ENCODE data around the gene ISY1.

Gene ISY1

DNA sequence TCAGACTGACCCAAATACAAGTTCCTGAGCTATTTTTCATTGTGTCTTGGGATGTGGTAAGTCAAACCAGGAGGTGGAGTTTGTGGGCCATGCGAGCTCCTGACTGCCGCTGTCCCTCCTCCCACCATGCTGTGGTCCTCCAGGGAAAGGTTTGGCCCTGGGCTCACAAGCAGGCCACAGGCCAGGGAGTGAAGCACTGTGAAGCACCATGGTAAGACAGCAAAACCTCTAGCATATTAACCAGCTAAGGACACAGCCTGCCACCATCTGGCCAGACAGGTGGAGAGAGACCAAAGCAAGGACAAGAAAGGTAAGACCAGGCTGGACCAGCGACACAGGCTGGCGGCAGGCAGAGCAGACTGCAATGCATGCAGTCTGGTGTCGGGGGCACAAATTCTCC lies 54.5 kb downstream of the ISY1 start:
- ChIA-PET POLR2A (no interaction called here), CTCF (interaction anchor here (0.7 to 2.0 kb wide), 3 partner anchors 53 to 136 kb away, joined by 3 to 5 read pairs (median 3); no protein-coding TSS in a partner anchor)
- TF ChIP-seq, protein P1, sequence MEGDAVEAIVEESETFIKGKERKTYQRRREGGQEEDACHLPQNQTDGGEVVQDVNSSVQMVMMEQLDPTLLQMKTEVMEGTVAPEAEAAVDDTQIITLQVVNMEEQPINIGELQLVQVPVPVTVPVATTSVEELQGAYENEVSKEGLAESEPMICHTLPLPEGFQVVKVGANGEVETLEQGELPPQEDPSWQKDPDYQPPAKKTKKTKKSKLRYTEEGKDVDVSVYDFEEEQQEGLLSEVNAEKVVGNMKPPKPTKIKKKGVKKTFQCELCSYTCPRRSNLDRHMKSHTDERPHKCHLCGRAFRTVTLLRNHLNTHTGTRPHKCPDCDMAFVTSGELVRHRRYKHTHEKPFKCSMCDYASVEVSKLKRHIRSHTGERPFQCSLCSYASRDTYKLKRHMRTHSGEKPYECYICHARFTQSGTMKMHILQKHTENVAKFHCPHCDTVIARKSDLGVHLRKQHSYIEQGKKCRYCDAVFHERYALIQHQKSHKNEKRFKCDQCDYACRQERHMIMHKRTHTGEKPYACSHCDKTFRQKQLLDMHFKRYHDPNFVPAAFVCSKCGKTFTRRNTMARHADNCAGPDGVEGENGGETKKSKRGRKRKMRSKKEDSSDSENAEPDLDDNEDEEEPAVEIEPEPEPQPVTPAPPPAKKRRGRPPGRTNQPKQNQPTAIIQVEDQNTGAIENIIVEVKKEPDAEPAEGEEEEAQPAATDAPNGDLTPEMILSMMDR (IDR thresholded peaks at IDR 0.05; ENCODE audit: control extremely low read depth, extremely low read depth, low read depth, missing control alignments): peak; percentile 27
- no peak for DNase-seq (ENCODE audit: extremely low spot score)

DNA sequence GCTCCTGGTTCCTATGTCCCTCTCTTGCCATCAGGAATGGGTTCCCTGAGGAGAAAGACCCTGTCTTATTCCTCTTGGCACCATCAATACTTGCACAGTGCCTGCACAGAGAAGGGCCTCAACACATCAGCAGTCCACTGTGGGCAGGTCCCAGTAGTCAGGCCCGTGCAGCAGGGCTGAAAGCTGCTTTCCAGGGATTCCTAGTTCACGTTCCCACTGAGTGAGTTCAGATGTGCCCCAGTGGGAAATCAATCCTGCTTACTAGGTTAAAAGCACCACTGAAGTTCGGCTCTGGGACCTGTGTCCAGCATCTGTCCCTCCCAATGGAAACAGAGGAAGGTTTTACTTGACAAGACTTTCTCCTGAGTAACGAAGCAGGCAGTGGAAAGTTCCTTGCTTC lies 55.0 kb downstream of the ISY1 start:
- ChIA-PET POLR2A (no interaction called here), CTCF (interaction anchor here (0.7 to 2.0 kb wide), 3 partner anchors 52 to 136 kb away, joined by 3 to 5 read pairs (median 3); no protein-coding TSS in a partner anchor)
- TF ChIP-seq, protein P1 (IDR thresholded peaks at IDR 0.05; ENCODE audit: control extremely low read depth, extremely low read depth, low read depth, missing control alignments): no peak
- no peak for DNase-seq (ENCODE audit: extremely low spot score)

DNA sequence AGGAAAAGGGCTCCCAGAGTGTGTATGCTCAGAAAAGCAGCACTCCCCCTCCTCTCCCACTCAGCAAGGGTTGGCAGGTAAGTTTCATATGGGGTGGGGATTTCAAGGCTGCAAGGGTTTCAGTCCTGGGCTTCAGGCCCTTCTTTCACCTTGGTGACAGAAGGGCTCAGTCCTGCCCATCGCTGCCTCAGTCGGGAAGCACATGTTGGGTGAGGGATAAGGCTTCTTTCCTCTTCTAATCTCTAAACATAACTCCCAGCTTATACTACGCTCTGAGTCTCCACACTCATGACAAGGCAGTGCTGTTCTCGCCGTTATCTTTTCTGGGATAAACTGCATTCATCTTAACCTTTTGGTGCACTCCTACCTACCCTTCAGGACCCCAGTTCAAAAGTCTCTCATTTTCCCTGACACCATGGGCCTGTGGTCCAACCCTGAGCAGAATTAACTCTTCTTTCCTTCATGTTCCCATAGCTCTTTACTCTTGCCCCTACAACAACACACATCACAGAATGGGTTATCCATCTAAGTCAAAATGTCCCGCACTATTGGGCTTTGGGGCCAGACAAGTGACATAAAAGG lies 56.3 kb downstream of the ISY1 start:
- DNase-seq (ENCODE audit: extremely low spot score): no peak
- TF ChIP-seq, protein P1 (IDR thresholded peaks at IDR 0.05; ENCODE audit: control extremely low read depth, extremely low read depth, low read depth, missing control alignments): no peak
- ChIA-PET POLR2A (no interaction called here), CTCF (interaction anchor here (1.0 kb wide), 1 partner anchor 10 kb away, joined by 3 read pairs; no protein-coding TSS in a partner anchor)

DNA sequence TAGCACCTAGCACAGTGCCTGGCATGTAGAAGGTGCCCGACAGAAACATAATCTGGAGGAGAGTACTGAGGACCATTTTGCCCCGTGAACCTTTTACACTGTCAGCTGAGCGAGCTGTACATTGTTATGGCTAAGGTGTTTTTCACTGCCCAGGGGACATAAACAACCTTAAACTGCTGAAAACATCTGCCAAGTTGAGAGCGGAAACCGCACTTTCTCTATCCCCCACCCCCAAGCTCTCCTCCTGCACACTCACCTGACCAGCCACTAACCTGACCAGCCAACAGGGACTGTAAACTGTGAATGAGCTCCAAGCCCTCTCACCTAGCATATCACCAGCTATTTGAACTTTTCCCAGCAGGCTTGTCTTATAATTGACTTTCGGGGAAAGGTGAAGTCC lies 56.8 kb downstream of the ISY1 start:
- POLR2A ChIA-PET: no interaction called here
- CTCF ChIA-PET: interaction anchor here (1.0 to 1.2 kb wide), 2 partner anchors 9 to 37 kb away, joined by 3 read pairs; no protein-coding TSS in a partner anchor
- no peak for DNase-seq (ENCODE audit: extremely low spot score)
- TF ChIP-seq, protein P1 (IDR thresholded peaks at IDR 0.05; ENCODE audit: control extremely low read depth, extremely low read depth, low read depth, missing control alignments): no peak

DNA sequence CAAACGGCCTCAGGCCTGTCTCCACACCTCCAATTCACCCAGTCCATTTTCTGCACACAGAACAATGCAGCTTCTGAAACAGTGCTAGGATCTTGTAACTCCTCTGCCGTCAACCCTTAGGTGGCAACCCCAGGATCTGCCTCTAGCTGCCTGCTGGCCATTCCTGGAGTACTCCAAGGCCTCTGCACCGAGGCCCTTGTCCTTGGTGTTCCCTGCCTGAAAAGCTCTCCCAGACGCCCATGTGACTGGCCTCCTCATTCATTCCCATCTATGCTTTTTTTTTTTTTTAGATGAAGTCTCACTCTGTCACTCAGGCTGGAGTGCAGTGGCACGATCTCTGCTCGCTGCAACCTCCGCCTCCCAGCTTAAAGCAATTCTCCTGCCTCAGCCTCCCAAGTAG lies 57.6 kb downstream of the ISY1 start:
- ChIA-PET POLR2A (no interaction called here), CTCF (interaction anchor here (1.0 to 1.7 kb wide), 3 partner anchors 36 to 143 kb away, joined by 3 to 5 read pairs (median 3); no protein-coding TSS in a partner anchor)
- no peak for DNase-seq (ENCODE audit: extremely low spot score)
- TF ChIP-seq, protein P1 (IDR thresholded peaks at IDR 0.05; ENCODE audit: control extremely low read depth, extremely low read depth, low read depth, missing control alignments): no peak

DNA sequence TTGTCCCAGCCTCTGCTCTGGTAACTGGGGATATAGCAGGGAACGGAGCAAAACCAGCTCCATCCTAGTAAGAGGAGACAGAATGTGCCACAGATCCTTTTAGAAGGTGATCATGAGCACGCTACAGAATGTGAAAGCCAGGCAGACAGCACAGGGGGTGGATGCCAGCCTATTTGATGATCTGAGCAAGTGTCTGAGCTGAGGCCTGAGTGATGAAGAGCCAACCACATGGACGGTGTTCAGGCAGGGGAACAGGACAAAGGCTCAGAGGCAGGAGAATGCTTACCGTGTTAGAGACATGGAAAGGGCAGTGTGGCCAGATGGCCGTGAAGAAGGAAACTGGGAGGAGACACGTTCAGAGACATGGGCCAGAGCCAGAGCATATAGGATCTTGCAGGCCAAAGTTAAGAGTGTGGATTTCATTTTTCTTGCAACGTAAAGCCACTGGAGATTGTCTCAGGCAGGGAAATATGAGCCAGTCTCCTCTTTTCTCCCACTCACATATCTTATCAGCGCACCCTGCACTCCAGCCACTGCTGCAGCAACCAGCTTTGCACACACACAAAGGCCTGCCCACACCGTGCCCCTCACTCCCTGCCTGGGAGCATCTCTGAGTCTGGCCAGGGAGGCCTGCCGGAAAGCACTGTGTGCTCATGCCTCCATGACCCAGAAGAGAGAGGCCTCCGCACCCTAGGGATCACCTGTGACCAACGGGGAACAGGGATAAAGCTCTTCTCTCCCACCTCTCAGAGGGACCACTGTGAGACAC lies 59.3 kb downstream of the ISY1 start:
- ChIA-PET CTCF (interaction anchor here (1.5 to 1.7 kb wide), 3 partner anchors 19 to 145 kb away, joined by 4 to 7 read pairs (median 5); no protein-coding TSS in a partner anchor), POLR2A (no interaction called here)
- TF ChIP-seq, protein P1 (IDR thresholded peaks at IDR 0.05; ENCODE audit: control extremely low read depth, extremely low read depth, low read depth, missing control alignments): no peak
- no peak for DNase-seq (ENCODE audit: extremely low spot score)
